Gastroesophageal sphincter (tissue), 4 donors: ENCODE data around the gene LIMK2. TPM values are rescaled to one million over a fixed set of nuclear protein-coding genes. Genes with fewer than 3 reads are reported as not detected.

ENCODE experiments used
- ATAC-seq: fragments of 150-250 bp; one replicate; pipeline ENCODE4 v1.9.1; 2016; ENCODE audit warnings: mild to moderate bottlenecking, moderate library complexity
- H3K27ac ChIP-seq, 4 donors: fragments of 200-600 bp; sonication (generic) in 3 of 4; 1 replicate in 3 of 4; 2 replicates in 1 of 4; pipeline ENCODE4 v1.5.1; 2016 to 2019
- H3K27me3 ChIP-seq: fragments of 200-600 bp; sonication (generic); one replicate; pipeline ENCODE4 v1.5.1; 2019
- H3K36me3 ChIP-seq, 2 donors: fragments of 200-600 bp; sonication (generic); one replicate each; pipeline ENCODE4 v1.5.1; 2019; ENCODE audit warnings: control low read depth in 1 of 2
- H3K4me1 ChIP-seq, 3 donors: fragments of 200-600 bp; sonication (generic); 1 replicate in 2 of 3; 2 replicates in 1 of 3; pipeline ENCODE4 v1.5.1; 2016 to 2019; ENCODE audit warnings: control low read depth in 2 of 3
- H3K4me3 ChIP-seq, 2 donors: fragments of 200-600 bp; sonication (generic); one replicate each; pipeline ENCODE4 v1.5.1; 2019; ENCODE audit warnings: mild to moderate bottlenecking in 1 of 2, moderate library complexity in 1 of 2
- H3K9me3 ChIP-seq, 3 donors: fragments of 200-600 bp; sonication (generic); one replicate each; pipeline ENCODE4 v1.5.1; 2017 to 2019; ENCODE audit warnings: control low read depth in 2 of 3
- EP300 ChIP-seq: sonication (generic); formaldehyde crosslinking; IDR thresholded peaks from one replicate; pipeline ENCODE4 v1.6.1; 2017; ENCODE audit warnings: antibody characterized with exemption, mild to moderate bottlenecking
- POLR2A ChIP-seq, 2 donors: fragments of 450-650 bp; IDR thresholded peaks; one replicate each; pipeline ENCODE4 v1.6.1; 2017; ENCODE audit warnings: antibody characterized with exemption in 2 of 2, mild to moderate bottlenecking in 2 of 2, moderate library complexity in 1 of 2
- POLR2AphosphoS5 ChIP-seq: sonication (generic); formaldehyde crosslinking; IDR thresholded peaks from one replicate; pipeline ENCODE4 v1.6.1; 2017; ENCODE audit warnings: antibody characterized with exemption
- WGBS, 2 donors: methylation state at CpG; one replicate each; pipeline ENCODE4 v1.1.5; 2018; ENCODE audit warnings: low coverage in 1 of 2; 5-methylcytosine and 5-hydroxymethylcytosine counted together
- total RNA-seq, 4 donors: library from RNA; depleted of rRNA; stranded (reverse); fragments of >200 nt; gene quantifications; one replicate each; pipeline ENCODE4 v1.1.0, GENCODE V29; 2016
- TF ChIP-seq, protein P1 (sequence below), 4 experiments: fragments of 200-600 bp in 2 of 4; fragments of 450-650 bp in 2 of 4; sonication (generic) in 1 of 4; IDR thresholded peaks; one replicate each; pipeline ENCODE4 v1.5.1; 2017 to 2019; ENCODE audit warnings: antibody characterized with exemption in 4 of 4, mild to moderate bottlenecking in 2 of 4, moderate library complexity in 2 of 4

Gene LIMK2
- total RNA-seq, 4 donors from 2014 or later, result 13.4 to 19.1 (median 15.9) TPM

GRCh38 chr22:31246687-31247086 lies 34.6 kb downstream of the LIMK2 start:
- Histone ChIP-seq H3K27ac (no peak overlapping the region), H3K9me3 (no peaks in the 10 kb centered on the region), H3K4me3 (no peak overlapping the region), H3K36me3 (no peaks in the 10 kb centered on the region), H3K4me1 (peaks cover 0 to 61% (median 10%) of the 10 kb centered on the region in 3 donors), H3K27me3 (no peaks in the 10 kb centered on the region)
- no peak for ATAC-seq
- WGBS, 2 donors, result 81 to 95% methylated on average over 2 of the region's 2 CpGs
- TF ChIP-seq POLR2AphosphoS5 (no peak), POLR2A (IDR thresholded peaks at IDR 0.05) (no peak), EP300 (no peak)
- TF ChIP-seq, protein P1, sequence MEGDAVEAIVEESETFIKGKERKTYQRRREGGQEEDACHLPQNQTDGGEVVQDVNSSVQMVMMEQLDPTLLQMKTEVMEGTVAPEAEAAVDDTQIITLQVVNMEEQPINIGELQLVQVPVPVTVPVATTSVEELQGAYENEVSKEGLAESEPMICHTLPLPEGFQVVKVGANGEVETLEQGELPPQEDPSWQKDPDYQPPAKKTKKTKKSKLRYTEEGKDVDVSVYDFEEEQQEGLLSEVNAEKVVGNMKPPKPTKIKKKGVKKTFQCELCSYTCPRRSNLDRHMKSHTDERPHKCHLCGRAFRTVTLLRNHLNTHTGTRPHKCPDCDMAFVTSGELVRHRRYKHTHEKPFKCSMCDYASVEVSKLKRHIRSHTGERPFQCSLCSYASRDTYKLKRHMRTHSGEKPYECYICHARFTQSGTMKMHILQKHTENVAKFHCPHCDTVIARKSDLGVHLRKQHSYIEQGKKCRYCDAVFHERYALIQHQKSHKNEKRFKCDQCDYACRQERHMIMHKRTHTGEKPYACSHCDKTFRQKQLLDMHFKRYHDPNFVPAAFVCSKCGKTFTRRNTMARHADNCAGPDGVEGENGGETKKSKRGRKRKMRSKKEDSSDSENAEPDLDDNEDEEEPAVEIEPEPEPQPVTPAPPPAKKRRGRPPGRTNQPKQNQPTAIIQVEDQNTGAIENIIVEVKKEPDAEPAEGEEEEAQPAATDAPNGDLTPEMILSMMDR (IDR thresholded peaks at IDR 0.05), result no peak

DNA sequence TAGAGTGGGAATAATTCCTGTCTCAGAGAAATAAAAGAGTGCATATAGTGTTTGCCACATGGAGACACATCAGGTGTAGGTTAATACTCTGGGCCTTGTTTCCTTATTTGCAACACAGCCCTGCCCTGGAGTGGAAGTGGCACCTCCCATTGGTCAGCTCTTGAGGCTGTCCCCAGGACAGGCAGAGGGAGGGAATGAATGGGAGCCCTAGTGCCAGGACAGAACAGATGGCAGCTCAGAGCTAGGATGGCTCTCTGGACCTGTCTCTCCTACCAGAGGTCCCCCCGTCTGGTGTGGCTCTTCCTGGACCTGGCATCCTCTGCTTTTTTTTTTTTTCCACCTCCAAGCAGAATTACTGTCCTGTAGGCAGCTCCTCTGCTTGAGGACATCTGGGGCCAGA lies 35.6 kb downstream of the LIMK2 start:
- Histone ChIP-seq H3K27ac (no peak overlapping the region), H3K4me3 (peak overlapping the region in 1 of 2 donors; percentile 55), H3K4me1 (peaks cover 0 to 61% (median 10%) of the 10 kb centered on the region in 3 donors), H3K27me3 (no peaks in the 10 kb centered on the region), H3K9me3 (no peaks in the 10 kb centered on the region), H3K36me3 (no peaks in the 10 kb centered on the region)
- TF ChIP-seq POLR2AphosphoS5 (no peak), POLR2A (IDR thresholded peaks at IDR 0.05) (no peak)
- WGBS, 2 donors, result 20% methylated on average over 1 of the region's 1 CpG; no CpG with 5 or more reads in 1 of the 2 donors
- ATAC-seq, result no peak

DNA sequence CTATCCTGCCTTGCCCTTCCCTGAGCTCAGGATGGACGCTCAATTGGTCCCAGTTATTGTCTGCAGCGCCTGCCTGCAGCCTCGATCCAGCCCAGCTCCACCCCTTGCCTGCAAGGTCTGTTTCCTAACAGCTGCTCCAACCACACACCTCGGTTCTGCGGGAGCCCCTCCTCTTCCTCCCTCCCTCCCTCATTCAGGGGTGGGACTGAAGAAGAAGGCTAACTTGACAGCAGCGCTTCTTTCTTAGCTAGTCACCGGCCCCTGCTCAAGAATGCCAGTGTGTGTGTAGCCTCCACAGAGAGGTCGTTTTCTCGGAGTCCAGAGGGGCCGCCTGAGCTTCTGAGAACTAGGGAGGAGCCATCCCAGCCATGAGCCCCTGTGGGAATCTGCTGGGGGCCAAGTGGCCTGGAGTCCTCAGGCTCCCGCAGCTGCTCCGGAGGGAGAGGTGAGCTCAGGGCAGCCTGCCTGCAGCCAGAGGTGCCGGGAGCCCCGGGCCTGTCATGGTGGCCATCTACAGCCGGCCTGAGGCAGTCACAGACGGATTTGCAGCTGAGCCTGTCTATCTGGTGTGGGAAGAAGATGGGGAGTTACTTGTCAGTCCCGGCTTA lies 36.1 kb downstream of the LIMK2 start:
- Histone ChIP-seq H3K4me3 (peak overlapping the region; percentile 36 to 55), H3K27ac (peak overlapping the region in 3 of 4 donors; percentile 48 to 75 (median 70)), H3K36me3 (no peaks in the 10 kb centered on the region), H3K4me1 (peaks cover 0 to 58% (median 10%) of the 10 kb centered on the region in 3 donors), H3K27me3 (no peaks in the 10 kb centered on the region), H3K9me3 (no peaks in the 10 kb centered on the region)
- peak; percentile 97 for ATAC-seq
- 0 to 12% methylated on average over 5 to 7 of the region's 17 CpGs for WGBS, 2 donors
- TF ChIP-seq, protein P1 (IDR thresholded peaks at IDR 0.05), result no peak
- peak; percentile 45 for TF ChIP-seq POLR2AphosphoS5
- TF ChIP-seq POLR2A (IDR thresholded peaks at IDR 0.05), result peak in 1 of 2 donors; percentile 17

GRCh38 chr22:31248965-31249958 lies 37.2 kb downstream of the LIMK2 start:
- Histone ChIP-seq H3K4me1 (peaks cover 0 to 58% (median 10%) of the 10 kb centered on the region in 3 donors), H3K27ac (peak overlapping the region in 2 of 4 donors; percentile 70 to 75), H3K36me3 (no peaks in the 10 kb centered on the region), H3K27me3 (no peaks in the 10 kb centered on the region), H3K9me3 (no peaks in the 10 kb centered on the region), H3K4me3 (peak overlapping the region in 1 of 2 donors; percentile 55)
- no peak for TF ChIP-seq POLR2A (IDR thresholded peaks at IDR 0.05)
- no peak for TF ChIP-seq EP300
- no peak for TF ChIP-seq POLR2AphosphoS5
- TF ChIP-seq, protein P1 (IDR thresholded peaks at IDR 0.05), result no peak
- ATAC-seq, result no peak
- 74 to 81% methylated on average over 2 to 5 of the region's 9 CpGs for WGBS, 2 donors
